ENCODE data around the gene SERPINB6. TPM values are rescaled to one million over a fixed set of nuclear protein-coding genes. Genes with fewer than 3 reads are reported as not detected.
A peak's percentile ranks its signal among the peaks of the same experiment; 100 is the strongest.
"Not testable (repeated sequence)": the region's sequence is repeated elsewhere in the genome, so short reads cannot be mapped to it uniquely, and the experiment has no call there.

The SERPINB6 gene
- polyA plus RNA-seq, 3 donors = 117 to 208 (median 200) TPM

DNA sequence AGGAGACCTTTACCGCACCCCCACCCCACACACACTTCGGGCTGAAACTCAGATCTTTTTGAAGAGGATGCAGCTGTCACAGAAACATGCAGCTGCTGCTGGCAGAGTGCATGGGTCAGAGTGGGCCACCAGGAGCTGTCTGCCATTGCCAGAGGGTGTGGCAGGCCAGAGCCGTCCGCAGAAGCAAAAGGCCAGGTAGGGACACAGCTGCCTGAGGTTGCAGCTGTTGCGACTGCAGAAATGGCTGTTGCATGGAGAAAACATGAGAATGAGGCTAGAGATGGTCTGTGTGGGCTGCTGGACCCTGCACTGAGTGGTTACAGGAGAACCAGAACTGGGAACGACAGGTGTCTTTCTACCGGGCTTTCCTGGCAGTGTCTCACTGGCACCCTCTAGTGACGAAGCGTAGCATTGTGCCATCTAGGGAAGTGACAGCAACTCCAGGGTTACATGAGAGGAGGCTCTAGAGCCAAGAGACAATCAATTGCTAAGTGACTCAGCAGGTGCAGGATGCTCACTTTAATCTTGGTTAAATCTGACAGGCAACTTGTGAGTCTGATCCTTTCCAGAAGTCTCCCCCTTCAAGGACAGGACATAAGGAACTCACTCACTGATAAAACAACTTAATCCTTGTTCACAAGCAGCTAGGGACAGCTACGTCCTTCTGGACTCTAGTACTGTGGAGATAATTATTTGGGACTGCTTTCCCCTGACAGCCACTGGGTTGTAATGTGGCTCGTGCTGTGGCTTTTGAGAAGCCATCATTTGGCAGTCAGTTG is 39.2 kb downstream of the SERPINB6 start:
- H3K36me3 Mint-ChIP-seq = no peaks in the 10 kb centered on the region

DNA sequence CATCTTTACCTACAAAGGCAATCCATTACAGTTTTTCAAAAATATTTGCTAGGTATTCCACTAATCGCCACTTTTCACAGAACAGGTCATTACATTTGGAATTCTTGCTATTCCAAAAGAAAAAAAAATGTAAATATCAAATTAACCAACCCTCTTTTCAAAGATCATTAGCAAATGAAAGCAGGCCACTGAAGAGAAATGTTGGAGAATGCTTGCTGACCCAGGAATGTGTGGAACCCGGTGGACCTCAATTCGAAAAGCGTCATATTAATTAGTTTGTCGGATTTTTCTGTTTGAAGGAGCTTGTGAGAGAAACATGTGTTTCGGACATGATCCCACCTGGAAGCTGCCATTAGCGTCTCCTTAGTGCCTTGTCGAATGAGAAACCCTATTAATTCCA is 40.3 kb downstream of the SERPINB6 start:
- H3K4me1 Mint-ChIP-seq = peaks cover 9% of the 10 kb centered on the region
- no peaks in the 10 kb centered on the region for H4K20me1 ChIP-seq (ENCODE audit: insufficient read depth, low read length)
- no peak overlapping the region for H3K9ac ChIP-seq (ENCODE audit: insufficient read depth, low read length, poor library complexity, severe bottlenecking)
- TF ChIP-seq, protein P1, sequence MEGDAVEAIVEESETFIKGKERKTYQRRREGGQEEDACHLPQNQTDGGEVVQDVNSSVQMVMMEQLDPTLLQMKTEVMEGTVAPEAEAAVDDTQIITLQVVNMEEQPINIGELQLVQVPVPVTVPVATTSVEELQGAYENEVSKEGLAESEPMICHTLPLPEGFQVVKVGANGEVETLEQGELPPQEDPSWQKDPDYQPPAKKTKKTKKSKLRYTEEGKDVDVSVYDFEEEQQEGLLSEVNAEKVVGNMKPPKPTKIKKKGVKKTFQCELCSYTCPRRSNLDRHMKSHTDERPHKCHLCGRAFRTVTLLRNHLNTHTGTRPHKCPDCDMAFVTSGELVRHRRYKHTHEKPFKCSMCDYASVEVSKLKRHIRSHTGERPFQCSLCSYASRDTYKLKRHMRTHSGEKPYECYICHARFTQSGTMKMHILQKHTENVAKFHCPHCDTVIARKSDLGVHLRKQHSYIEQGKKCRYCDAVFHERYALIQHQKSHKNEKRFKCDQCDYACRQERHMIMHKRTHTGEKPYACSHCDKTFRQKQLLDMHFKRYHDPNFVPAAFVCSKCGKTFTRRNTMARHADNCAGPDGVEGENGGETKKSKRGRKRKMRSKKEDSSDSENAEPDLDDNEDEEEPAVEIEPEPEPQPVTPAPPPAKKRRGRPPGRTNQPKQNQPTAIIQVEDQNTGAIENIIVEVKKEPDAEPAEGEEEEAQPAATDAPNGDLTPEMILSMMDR (IDR thresholded peaks at IDR 0.05) = no peak
- H3K27ac Mint-ChIP-seq = no peak overlapping the region
- 100% methylated on average over 4 of the region's 8 CpGs for WGBS (ENCODE audit: insufficient coverage)
- no peak overlapping the region for H3K4me2 ChIP-seq (replicated peaks; ENCODE audit: extremely low read depth, low read length, poor library complexity, severe bottlenecking)
- peaks cover 0 to 4% of the 10 kb centered on the region in 2 donors for H3K9me3 ChIP-seq (replicated peaks in 1 of 2; ENCODE audit: control insufficient read depth in 1 of 2, insufficient read depth in 1 of 2, low read length in 2 of 2)
- no peaks in the 10 kb centered on the region for H3K27me3 ChIP-seq (ENCODE audit: control insufficient read depth in 2 of 2, insufficient read depth in 2 of 2, low read length in 2 of 2)
- H3K27ac ChIP-seq (ENCODE audit: low read depth in 1 of 2, low read length in 2 of 2) = no peak overlapping the region
- H3K4me3 ChIP-seq (replicated peaks in 1 of 3; ENCODE audit: low read depth in 2 of 3, low read length in 3 of 3) = no peak overlapping the region
- H3K9me3 Mint-ChIP-seq = peaks cover 0 to 6% (median 5%) of the 10 kb centered on the region in 7 donors
- H3K4me1 ChIP-seq (ENCODE audit: control insufficient read depth in 1 of 2, insufficient read depth in 2 of 2, low read length in 2 of 2) = peaks cover 9% of the 10 kb centered on the region in 2 donors
- H3K4me3 Mint-ChIP-seq = no peak overlapping the region
- H3K36me3 ChIP-seq (replicated peaks in 1 of 2; ENCODE audit: control insufficient read depth in 1 of 2, insufficient read depth in 2 of 2, low read length in 2 of 2) = no peaks in the 10 kb centered on the region
- H2AFZ ChIP-seq (ENCODE audit: insufficient read depth, low read depth, low read length, poor library complexity, severe bottlenecking) = no peak overlapping the region
- intact Hi-C loops (cut with micrococcal nuclease) = loop anchor here (5.0 to 10.0 kb wide), 5 partner anchors 44 to 139 kb away; partner anchors contain the start of gene SERPINB1 (in 1 of the 2)
- DNase-seq = no peak
- no peaks in the 10 kb centered on the region for H3K79me2 ChIP-seq (ENCODE audit: insufficient read depth, low read length)
- H3K36me3 Mint-ChIP-seq = no peaks in the 10 kb centered on the region
- H3K27me3 Mint-ChIP-seq (ENCODE audit: low read depth in 3 of 3) = peaks cover 1 to 5% (median 1%) of the 10 kb centered on the region in 3 donors

More for the DNA sequence above, 39.2 kb downstream of the SERPINB6 start:
- H2AFZ ChIP-seq (ENCODE audit: insufficient read depth, low read depth, low read length, poor library complexity, severe bottlenecking) = peak overlapping the region; percentile 37
- TF ChIP-seq, protein P1 (IDR thresholded peaks at IDR 0.05) = peak; percentile 94
- 28% methylated on average over 7 of the region's 11 CpGs for WGBS (ENCODE audit: insufficient coverage)
- peak overlapping the region; percentile 60 for H3K4me2 ChIP-seq (replicated peaks; ENCODE audit: extremely low read depth, low read length, poor library complexity, severe bottlenecking)
- peaks cover 0 to 5% (median 1%) of the 10 kb centered on the region in 3 donors for H3K27me3 Mint-ChIP-seq (ENCODE audit: low read depth in 3 of 3)
- no peaks in the 10 kb centered on the region for H4K20me1 ChIP-seq (ENCODE audit: insufficient read depth, low read length)
- DNase-seq = peak; percentile 74 to 88 (median 86)
- no peak overlapping the region for H3K27ac ChIP-seq (ENCODE audit: low read depth in 1 of 2, low read length in 2 of 2)
- peaks cover 11% of the 10 kb centered on the region for H3K4me1 Mint-ChIP-seq
- no peaks in the 10 kb centered on the region for H3K79me2 ChIP-seq (ENCODE audit: insufficient read depth, low read length)
- H3K9me3 Mint-ChIP-seq = peaks cover 0 to 11% (median 10%) of the 10 kb centered on the region in 7 donors
- H3K27me3 ChIP-seq (ENCODE audit: control insufficient read depth in 2 of 2, insufficient read depth in 2 of 2, low read length in 2 of 2) = no peaks in the 10 kb centered on the region
- intact Hi-C loops (cut with micrococcal nuclease) = loop anchor here (2.0 to 10.0 kb wide), 6 partner anchors 45 to 141 kb away; partner anchors contain the start of gene SERPINB1 (in 1 of the 2)
- peaks cover 0 to 6% of the 10 kb centered on the region in 2 donors for H3K9me3 ChIP-seq (replicated peaks in 1 of 2; ENCODE audit: control insufficient read depth in 1 of 2, insufficient read depth in 1 of 2, low read length in 2 of 2)
- peak overlapping the region in 4 of 7 donors; percentile 45 to 62 (median 53) for H3K27ac Mint-ChIP-seq
- peak overlapping the region; percentile 53 to 76 for H3K4me3 Mint-ChIP-seq
- H3K4me1 ChIP-seq (ENCODE audit: control insufficient read depth in 1 of 2, insufficient read depth in 2 of 2, low read length in 2 of 2) = peaks cover 9 to 10% of the 10 kb centered on the region in 2 donors
- no peak overlapping the region for H3K9ac ChIP-seq (ENCODE audit: insufficient read depth, low read length, poor library complexity, severe bottlenecking)
- no peaks in the 10 kb centered on the region for H3K36me3 ChIP-seq (replicated peaks in 1 of 2; ENCODE audit: control insufficient read depth in 1 of 2, insufficient read depth in 2 of 2, low read length in 2 of 2)
- peak overlapping the region in 1 of 3 experiments; percentile 50 for H3K4me3 ChIP-seq (replicated peaks in 1 of 3; ENCODE audit: low read depth in 2 of 3, low read length in 3 of 3)

DNA sequence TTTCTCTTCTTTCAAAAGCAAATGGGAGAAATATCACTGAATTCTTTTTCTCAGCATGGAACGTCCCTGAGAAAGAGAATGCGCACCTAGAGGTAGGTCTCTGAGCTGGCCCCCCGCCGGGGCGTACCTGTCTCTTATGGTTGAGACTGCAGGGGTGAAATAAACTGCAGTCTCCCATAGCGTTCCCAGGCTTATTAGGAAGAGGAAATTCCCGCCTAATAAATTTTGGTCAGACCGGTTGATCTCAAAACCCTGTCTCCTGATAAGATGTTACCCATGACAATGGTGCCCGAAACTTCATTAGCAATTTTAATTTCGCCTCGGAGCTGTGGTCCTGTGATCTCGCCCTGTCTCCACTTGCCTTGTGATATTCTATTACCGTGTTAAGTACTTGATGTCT is 43.4 kb downstream of the SERPINB6 start:
- H3K4me1 ChIP-seq (ENCODE audit: control insufficient read depth in 1 of 2, insufficient read depth in 2 of 2, low read length in 2 of 2); H3K27ac Mint-ChIP-seq; H3K9ac ChIP-seq (ENCODE audit: insufficient read depth, low read length, poor library complexity, severe bottlenecking); H3K27ac ChIP-seq (ENCODE audit: low read depth in 1 of 2, low read length in 2 of 2); H3K4me3 ChIP-seq (replicated peaks in 1 of 3; ENCODE audit: low read depth in 2 of 3, low read length in 3 of 3); H2AFZ ChIP-seq (ENCODE audit: insufficient read depth, low read depth, low read length, poor library complexity, severe bottlenecking); H3K36me3 Mint-ChIP-seq; H3K79me2 ChIP-seq (ENCODE audit: insufficient read depth, low read length); H3K4me2 ChIP-seq (replicated peaks; ENCODE audit: extremely low read depth, low read length, poor library complexity, severe bottlenecking); H3K9me3 ChIP-seq (replicated peaks in 1 of 2; ENCODE audit: control insufficient read depth in 1 of 2, insufficient read depth in 1 of 2, low read length in 2 of 2); DNase-seq; H3K36me3 ChIP-seq (replicated peaks in 1 of 2; ENCODE audit: control insufficient read depth in 1 of 2, insufficient read depth in 2 of 2, low read length in 2 of 2); H3K27me3 ChIP-seq (ENCODE audit: control insufficient read depth in 2 of 2, insufficient read depth in 2 of 2, low read length in 2 of 2); H3K4me1 Mint-ChIP-seq; H3K9me3 Mint-ChIP-seq; intact Hi-C loops (cut with micrococcal nuclease); H4K20me1 ChIP-seq (ENCODE audit: insufficient read depth, low read length); H3K27me3 Mint-ChIP-seq (ENCODE audit: low read depth in 3 of 3); H3K4me3 Mint-ChIP-seq: not testable (repeated sequence)
- no CpG with 5 or more reads among the region's 13 CpGs for WGBS (ENCODE audit: insufficient coverage)

All from CD14-positive monocyte (primary cell).